K562 (cell line): ENCODE results near the gene USP7. TPM values are rescaled to one million over a fixed set of nuclear protein-coding genes. Genes with fewer than 3 reads are reported as not detected.

Experiments used
- ATAC-seq: fragments of 200-7000 bp; cut with Tn5 transposase; 3 replicates; pipeline ENCODE4 v1.9.1; 2020; ENCODE audit warnings: moderate library complexity
- BruUV-seq: library from RNA; stranded (reverse); fragments of 400-500 nt; replicated peaks from 2 replicates; lab custom pipeline; 2021; lab: Mats Ljungman, UMichigan
- CTCF ChIA-PET: fragments of 300-600 bp; formaldehyde crosslinking; extraction: SDS; loops from one replicate; lab custom pipeline; 2021; ENCODE audit warnings: low intra/inter-chr PET ratio; lab: Yijun Ruan, JAX
- POLR2A ChIA-PET: fragments of 300-600, 350-650 bp; sonication (Branson Sonifier 250); formaldehyde crosslinking; extraction: SDS; loops from one replicate; lab custom pipeline; 2021; ENCODE audit warnings: antibody characterized with exemption, inconsistent platforms; lab: Yijun Ruan, JAX
- DNase-seq, 4 experiments: peaks; one replicate each; pipeline versions ENCODE4 v3.0.0 to v3.0.0-alpha.2; 2011 to 2018; ENCODE audit warnings: low spot score in 3 of 4, mixed read lengths in 3 of 4; ENCODE audit errors: extremely low read depth in 1 of 4
- FAIRE-seq: peaks from 2 replicates; lab custom pipeline; 2011; peaks lifted over from hg19 to GRCh38; lab: Jason Lieb, UNC
- H2AFZ ChIP-seq: 2 replicates; pipeline ENCODE4 v1.6.0; 2011; ENCODE audit warnings: low read depth, low read length, control low read depth, inconsistent platforms
- H3K27ac ChIP-seq: fragments of 200-600 bp; 3 replicates; pipeline ENCODE4 v1.8.0; 2011; ENCODE audit warnings: low read depth, mild to moderate bottlenecking, control low read depth, inconsistent platforms, low read length, moderate library complexity, mixed read lengths; ENCODE audit errors: extremely low read depth
- H3K27me3 ChIP-seq, 2 experiments: fragments of 300-600 bp in 1 of 2; 2 replicates in 1 of 2; 3 replicates in 1 of 2; pipeline versions ENCODE4 v1.6.0 to v1.8.0; 2011; ENCODE audit warnings: inconsistent platforms in 2 of 2, low read length in 2 of 2, mild to moderate bottlenecking in 1 of 2, mixed read lengths in 1 of 2, moderate library complexity in 1 of 2; ENCODE audit not compliant: control insufficient read depth in 2 of 2, insufficient read depth in 2 of 2
- H3K36me3 ChIP-seq: fragments of 300-600 bp; 3 replicates; pipeline ENCODE4 v1.8.0; 2011; ENCODE audit warnings: mild to moderate bottlenecking, low read length, inconsistent platforms; ENCODE audit not compliant: control insufficient read depth, insufficient read depth
- H3K4me1 ChIP-seq, 2 experiments: fragments of 200-600 bp in 1 of 2; replicated peaks in 1 of 2; 2 replicates in 1 of 2; 3 replicates in 1 of 2; pipeline versions ENCODE4 v1.5.1 to v1.8.0; 2011; ENCODE audit warnings: inconsistent platforms in 2 of 2, low read length in 2 of 2, mild to moderate bottlenecking in 1 of 2, mixed read lengths in 1 of 2, moderate library complexity in 1 of 2; ENCODE audit not compliant: control insufficient read depth in 2 of 2, insufficient read depth in 2 of 2
- H3K4me2 ChIP-seq: 2 replicates; pipeline ENCODE4 v1.6.1; 2011; ENCODE audit warnings: low read length, control low read depth, inconsistent platforms, mixed read lengths; ENCODE audit not compliant: insufficient read depth
- H3K4me3 ChIP-seq: fragments of 200-600 bp; sonication (generic), shearing (Covaris generic); 2 replicates; pipeline ENCODE4 v1.5.1; 2016; ENCODE audit warnings: control low read depth, inconsistent platforms
- H3K79me2 ChIP-seq: fragments of 200-600 bp; 3 replicates; pipeline ENCODE4 v1.8.0; 2011; ENCODE audit warnings: low read length, inconsistent platforms; ENCODE audit not compliant: control insufficient read depth, insufficient read depth
- H3K9ac ChIP-seq, 2 experiments: 2 replicates each; pipeline versions ENCODE4 v1.6.0 to v1.6.1; 2011; ENCODE audit warnings: low read depth in 2 of 2, low read length in 2 of 2, control low read depth in 1 of 2, inconsistent platforms in 1 of 2, mild to moderate bottlenecking in 1 of 2, mixed read lengths in 1 of 2; ENCODE audit not compliant: insufficient read depth in 1 of 2
- H3K9me1 ChIP-seq: one replicate; pipeline ENCODE4 v1.6.0; 2011; ENCODE audit warnings: inconsistent platforms, mild to moderate bottlenecking, low read length, moderate library complexity; ENCODE audit not compliant: control insufficient read depth, insufficient read depth
- H3K9me3 ChIP-seq: replicated peaks from 2 replicates; pipeline ENCODE4 v1.5.1; 2011; ENCODE audit warnings: low read depth, low read length, inconsistent platforms; ENCODE audit not compliant: control insufficient read depth, insufficient read depth
- H4K20me1 ChIP-seq: replicated peaks from 2 replicates; pipeline ENCODE4 v1.6.1; 2011; ENCODE audit warnings: low read length, inconsistent platforms, mixed read lengths; ENCODE audit not compliant: control insufficient read depth, insufficient read depth
- ARID2 ChIP-seq: fragments of 450-650 bp; IDR thresholded peaks from 2 replicates; pipeline ENCODE4 v1.6.1; 2017; ENCODE audit warnings: antibody characterized with exemption, mild to moderate bottlenecking
- CBX1 ChIP-seq: sonication (generic); IDR thresholded peaks from 2 replicates; pipeline ENCODE4 v1.6.1; 2016; ENCODE audit warnings: antibody characterized with exemption, low read depth, mild to moderate bottlenecking
- CTCFL ChIP-seq: IDR thresholded peaks from 2 replicates; pipeline ENCODE4 v1.6.1; 2011; ENCODE audit warnings: borderline replicate concordance, low read depth, mild to moderate bottlenecking, moderate library complexity, low read length; ENCODE audit not compliant: insufficient read depth, poor library complexity, severe bottlenecking
- ELF2 ChIP-seq: fragments of 250-450 bp; sonication (Bioruptor Pico); IDR thresholded peaks from 2 replicates; pipeline ENCODE4 v1.5.0; 2021; ENCODE audit warnings: mild to moderate bottlenecking
- EP300 ChIP-seq: IDR thresholded peaks from 2 replicates; pipeline ENCODE4 v1.6.1; 2012; ENCODE audit warnings: low read length, improper control_type of control experiment
- ETV5 ChIP-seq: sonication (generic); formaldehyde crosslinking; IDR thresholded peaks from 2 replicates; pipeline ENCODE4 v1.4.0; 2020; ENCODE audit warnings: low read depth, mild to moderate bottlenecking, missing genetic modification reagents
- FOXP4 ChIP-seq: sonication (generic); formaldehyde crosslinking; IDR thresholded peaks from 2 replicates; pipeline ENCODE4 v1.8.0; 2022; ENCODE audit warnings: mild to moderate bottlenecking, missing genetic modification reagents, borderline replicate concordance
- ZNF143 ChIP-seq: sonication (generic); formaldehyde crosslinking; IDR thresholded peaks from 2 replicates; pipeline ENCODE4 v1.9.0; 2022; ENCODE audit warnings: mild to moderate bottlenecking, missing genetic modification reagents
- ZNF232 ChIP-seq: sonication (generic); formaldehyde crosslinking; IDR thresholded peaks from 2 replicates; pipeline ENCODE4 v1.8.0; 2022; ENCODE audit warnings: mild to moderate bottlenecking, missing genetic modification reagents
- WGBS: fragments of 100-300 bp; shearing (Covaris generic); methylation state at CpG from one replicate; pipeline ENCODE4 v1.1.6; 2016; ENCODE audit warnings: low coverage, mixed read lengths; ENCODE audit not compliant: insufficient coverage; ENCODE audit errors: missing lambda C conversion rate; 5-methylcytosine and 5-hydroxymethylcytosine counted together
- in situ Hi-C: fragments of 300-500 bp; cut with MboI; formaldehyde crosslinking; loops from 4 replicates; pipeline ENCODE4 v1.15.0; 2018; ENCODE audit warnings: inconsistent platforms, mixed read lengths
- intact Hi-C: fragments of 100-400 bp; cut with micrococcal nuclease; formaldehyde crosslinking; loops from 2 replicates; pipeline ENCODE4 v1.14.2; 2022
- polyA plus RNA-seq, 8 experiments: library from polyadenylated mRNA; depleted of rRNA in 4 of 8; stranded (reverse) in 5 of 8; unstranded in 3 of 8; fragments of >200 nt; fragmentation: Nextera tagmentation in 2 of 8; fragmentation: Illumina TruSeq in 1 of 8; extraction: Ambion mirVana in 2 of 8; extraction: Trizol in 1 of 8; gene quantifications; 2 replicates each; pipeline versions ENCODE4 v1.2.1 to v1.2.3, GENCODE V29; 2011 to 2014; ENCODE audit warnings: inconsistent platforms in 1 of 8, missing spikeins in 1 of 8
- total RNA-seq, 7 experiments: library from RNA; depleted of rRNA in 6 of 7; stranded (reverse); fragments of >200 nt in 6 of 7; fragmentation: Illumina TruSeq in 2 of 7; extraction: Trizol in 2 of 7; gene quantifications; 2 replicates each; pipeline versions ENCODE4 v1.2.1 to v1.2.3, GENCODE V29; 2011 to 2021; ENCODE audit warnings: low replicate concordance in 1 of 7
- TF ChIP-seq, protein P1 (sequence below): fragments of 200-800 bp; sonication (Bioruptor generic); IDR thresholded peaks from 2 replicates; pipeline ENCODE4 v1.6.1; 2016; ENCODE audit warnings: missing genetic modification characterization, missing compliant biosample characterization

USP7 gene
- total and polyA plus RNA-seq, 9 of the 15 experiments (the other 6 are each of a cell fraction or from before 2014, with no cell fraction given): 17.1 to 145 (median 57.9) TPM

- Histone ChIP-seq H3K36me3 (no peaks in the 10 kb centered on the region; the same call in 1 of the 3 replicates), H2AFZ (no peak overlapping the region), H3K4me1 (peaks cover 21 to 39% of the 10 kb centered on the region in 2 experiments), H3K9me1 (peaks cover 23% of the 10 kb centered on the region), H3K9ac (peak overlapping the region in 1 of 2 experiments; percentile 73; a peak in 2 of 4 replicates), H3K27ac (no peak overlapping the region), H3K27me3 (no peaks in the 10 kb centered on the region), H4K20me1 (peaks cover 83% of the 10 kb centered on the region), H3K4me3 (no peak overlapping the region), H3K79me2 (peaks cover 94% of the 10 kb centered on the region), H3K4me2 (no peak overlapping the region; the same call in 1 of the 2 replicates), H3K9me3 (no peaks in the 10 kb centered on the region)
- DNase-seq (no peak), FAIRE-seq (peak; percentile 37), ATAC-seq (peak; percentile 54)
- BruUV-seq: no TSS peak
- intact Hi-C loops: no loop called here
- ChIA-PET CTCF (no interaction called here), POLR2A (interaction anchor here (0.6 to 5.6 kb wide), 4 partner anchors 8 to 59 kb away, joined by 3 to 60 read pairs (median 4); no protein-coding TSS in a partner anchor)
- in situ Hi-C loops: no loop called here
- WGBS: 57% methylated on average over 14 of the region's 14 CpGs
- TF ChIP-seq ELF2 (CRISPR knock-in tag) (no peak), ETV5 (CRISPR knock-in tag) (no peak), ZNF232 (CRISPR knock-in tag) (no peak), ZNF143 (CRISPR knock-in tag) (no peak), ARID2 (no peak), EP300 (no peak), FOXP4 (no peak), CTCFL (no peak), CBX1 (no peak)
- TF ChIP-seq, protein P1, sequence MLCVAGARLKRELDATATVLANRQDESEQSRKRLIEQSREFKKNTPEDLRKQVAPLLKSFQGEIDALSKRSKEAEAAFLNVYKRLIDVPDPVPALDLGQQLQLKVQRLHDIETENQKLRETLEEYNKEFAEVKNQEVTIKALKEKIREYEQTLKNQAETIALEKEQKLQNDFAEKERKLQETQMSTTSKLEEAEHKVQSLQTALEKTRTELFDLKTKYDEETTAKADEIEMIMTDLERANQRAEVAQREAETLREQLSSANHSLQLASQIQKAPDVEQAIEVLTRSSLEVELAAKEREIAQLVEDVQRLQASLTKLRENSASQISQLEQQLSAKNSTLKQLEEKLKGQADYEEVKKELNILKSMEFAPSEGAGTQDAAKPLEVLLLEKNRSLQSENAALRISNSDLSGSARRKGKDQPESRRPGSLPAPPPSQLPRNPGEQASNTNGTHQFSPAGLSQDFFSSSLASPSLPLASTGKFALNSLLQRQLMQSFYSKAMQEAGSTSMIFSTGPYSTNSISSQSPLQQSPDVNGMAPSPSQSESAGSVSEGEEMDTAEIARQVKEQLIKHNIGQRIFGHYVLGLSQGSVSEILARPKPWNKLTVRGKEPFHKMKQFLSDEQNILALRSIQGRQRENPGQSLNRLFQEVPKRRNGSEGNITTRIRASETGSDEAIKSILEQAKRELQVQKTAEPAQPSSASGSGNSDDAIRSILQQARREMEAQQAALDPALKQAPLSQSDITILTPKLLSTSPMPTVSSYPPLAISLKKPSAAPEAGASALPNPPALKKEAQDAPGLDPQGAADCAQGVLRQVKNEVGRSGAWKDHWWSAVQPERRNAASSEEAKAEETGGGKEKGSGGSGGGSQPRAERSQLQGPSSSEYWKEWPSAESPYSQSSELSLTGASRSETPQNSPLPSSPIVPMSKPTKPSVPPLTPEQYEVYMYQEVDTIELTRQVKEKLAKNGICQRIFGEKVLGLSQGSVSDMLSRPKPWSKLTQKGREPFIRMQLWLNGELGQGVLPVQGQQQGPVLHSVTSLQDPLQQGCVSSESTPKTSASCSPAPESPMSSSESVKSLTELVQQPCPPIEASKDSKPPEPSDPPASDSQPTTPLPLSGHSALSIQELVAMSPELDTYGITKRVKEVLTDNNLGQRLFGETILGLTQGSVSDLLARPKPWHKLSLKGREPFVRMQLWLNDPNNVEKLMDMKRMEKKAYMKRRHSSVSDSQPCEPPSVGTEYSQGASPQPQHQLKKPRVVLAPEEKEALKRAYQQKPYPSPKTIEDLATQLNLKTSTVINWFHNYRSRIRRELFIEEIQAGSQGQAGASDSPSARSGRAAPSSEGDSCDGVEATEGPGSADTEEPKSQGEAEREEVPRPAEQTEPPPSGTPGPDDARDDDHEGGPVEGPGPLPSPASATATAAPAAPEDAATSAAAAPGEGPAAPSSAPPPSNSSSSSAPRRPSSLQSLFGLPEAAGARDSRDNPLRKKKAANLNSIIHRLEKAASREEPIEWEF (CRISPR knock-in tag): no peak
Measured at GRCh38 chr16:8951447-8952280, 12.0 kb downstream of the USP7 start.
